GM23248 (cell line): ENCODE measurements around the gene CD1E. TPM values are rescaled to one million over a fixed set of nuclear protein-coding genes. Genes with fewer than 3 reads are reported as not detected.

Experiments
- DNase-seq: peaks from one replicate; pipeline ENCODE4 v3.0.0-alpha.2; 2015
- H2AFZ ChIP-seq: fragments of 200-600 bp; sonication (generic); 2 replicates; pipeline ENCODE4 v1.6.1; 2016; ENCODE audit warnings: antibody characterized with exemption
- H3F3A ChIP-seq: fragments of 200-600 bp; sonication (generic); 2 replicates; pipeline ENCODE4 v1.6.1; 2016; ENCODE audit warnings: mild to moderate bottlenecking, antibody characterized with exemption, mixed run types; ENCODE audit not compliant: insufficient read depth
- H3K27ac ChIP-seq: fragments of 200-600 bp; sonication (generic); 2 replicates; pipeline ENCODE4 v1.5.1; 2016; ENCODE audit warnings: mild to moderate bottlenecking
- H3K27me3 ChIP-seq: fragments of 200-600 bp; sonication (generic); replicated peaks from 2 replicates; pipeline ENCODE4 v1.6.1; 2016; ENCODE audit warnings: mild to moderate bottlenecking; ENCODE audit not compliant: insufficient read depth
- H3K36me3 ChIP-seq: fragments of 200-600 bp; sonication (generic); 2 replicates; pipeline ENCODE4 v1.6.1; 2016; ENCODE audit warnings: low read depth, mild to moderate bottlenecking
- H3K4me1 ChIP-seq: fragments of 200-600 bp; sonication (generic); 2 replicates; pipeline ENCODE4 v1.6.1; 2016; ENCODE audit warnings: mild to moderate bottlenecking; ENCODE audit not compliant: insufficient read depth
- H3K4me2 ChIP-seq: fragments of 200-600 bp; sonication (generic); one replicate; pipeline ENCODE4 v1.6.1; 2016; ENCODE audit warnings: mild to moderate bottlenecking; ENCODE audit not compliant: unreplicated experiment
- H3K4me3 ChIP-seq: fragments of 200-600 bp; sonication (generic); 2 replicates; pipeline ENCODE4 v1.5.1; 2016; ENCODE audit warnings: mild to moderate bottlenecking
- H3K79me2 ChIP-seq: fragments of 200-600 bp; sonication (generic); 2 replicates; pipeline ENCODE4 v1.6.1; 2016; ENCODE audit warnings: mild to moderate bottlenecking; ENCODE audit not compliant: insufficient read depth
- H3K9ac ChIP-seq: fragments of 200-600 bp; sonication (generic); 2 replicates; pipeline ENCODE4 v1.6.1; 2016; ENCODE audit warnings: mild to moderate bottlenecking
- H3K9me2 ChIP-seq: fragments of 200-600 bp; sonication (generic); 2 replicates; pipeline ENCODE4 v1.6.1; 2016; ENCODE audit warnings: mixed run types, mild to moderate bottlenecking, moderate library complexity; ENCODE audit not compliant: insufficient read depth
- H3K9me3 ChIP-seq: fragments of 200-600 bp; sonication (generic); one replicate; pipeline ENCODE4 v1.6.1; 2017; ENCODE audit warnings: low read depth
- H4K20me1 ChIP-seq: fragments of 200-600 bp; sonication (generic); 2 replicates; pipeline ENCODE4 v1.6.0; 2016; ENCODE audit not compliant: insufficient read depth
- EZH2 ChIP-seq: fragments of 200-600 bp; sonication (generic); IDR thresholded peaks from 2 replicates; pipeline ENCODE4 v1.6.1; 2018; ENCODE audit warnings: antibody characterized with exemption, mild to moderate bottlenecking; ENCODE audit not compliant: insufficient read depth, poor library complexity, severe bottlenecking
- EZH2phosphoT487 ChIP-seq: fragments of 200-600 bp; sonication (generic); IDR thresholded peaks from 2 replicates; pipeline ENCODE4 v1.6.1; 2018; ENCODE audit warnings: antibody characterized with exemption, moderate library complexity, mild to moderate bottlenecking, low read depth; ENCODE audit not compliant: insufficient read depth
- WGBS, 2 experiments: methylation state at CpG; one replicate each; pipeline ENCODE4 v1.1.6; 2015 to 2017; ENCODE audit warnings: low lambda C conversion rate in 2 of 2, low coverage in 1 of 2; ENCODE audit errors: missing lambda C conversion rate in 2 of 2; 5-methylcytosine and 5-hydroxymethylcytosine counted together
- in situ Hi-C: fragments of 300-500 bp; cut with MboI; formaldehyde crosslinking; loops from 2 replicates; pipeline ENCODE4 v1.15.0; 2020
- polyA plus RNA-seq: library from polyadenylated mRNA; unstranded; fragments of >200 nt; fragmentation: Nextera tagmentation; extraction: Ambion mirVana; gene quantifications from 2 replicates; pipeline ENCODE4 v1.2.1, GENCODE V29; 2016
- total RNA-seq: library from RNA; depleted of rRNA; stranded (reverse); fragments of >200 nt; shearing (Covaris generic); gene quantifications from 2 replicates; pipeline ENCODE4 v1.2.3, GENCODE V29; 2014; rRNA removed

Gene CD1E
- total RNA-seq (not detected in 2 replicates), polyA plus RNA-seq (not detected in 2 replicates)

GRCh38 chr1:158353303-158354075 is at the start of gene CD1E:
TSS of gene CD1E (plus strand) at chr1:158353894. CDS start at chr1:158353989, 95 bp downstream.
- WGBS, 2 experiments, result 2 to 3% methylated on average over 6 of the region's 6 CpGs
- no peak within 1 kb of the TSS for H3K9ac ChIP-seq
- in situ Hi-C loops, result no loop called here

GRCh38 chr1:158310623-158311022 is 43.1 kb upstream of the CD1E start:
- Histone ChIP-seq H3K4me3 (no peak overlapping the region), H4K20me1 (no peaks in the 10 kb centered on the region), H3F3A (no peaks in the 10 kb centered on the region), H3K9me3 (no peaks in the 10 kb centered on the region), H2AFZ (no peak overlapping the region), H3K9me2 (no peaks in the 10 kb centered on the region), H3K79me2 (no peaks in the 10 kb centered on the region), H3K4me1 (no peaks in the 10 kb centered on the region), H3K27ac (no peak overlapping the region), H3K9ac (no peak overlapping the region), H3K27me3 (no peaks in the 10 kb centered on the region), H3K36me3 (no peaks in the 10 kb centered on the region), H3K4me2 (no peak overlapping the region)
- WGBS, 2 experiments, result 25 to 31% methylated on average over 1 of the region's 1 CpG
- TF ChIP-seq EZH2phosphoT487, result no peak
- no peak for TF ChIP-seq EZH2
- in situ Hi-C loops, result no loop called here
- no peak for DNase-seq

More at GRCh38 chr1:158353303-158354075, at the start of gene CD1E:
- Histone ChIP-seq H3K4me3 (no peak within 1 kb of the TSS), H3F3A (no peaks in the 10 kb centered on the region), H3K36me3 (no peaks in the 10 kb centered on the region), H3K27me3 (no peaks in the 10 kb centered on the region), H3K79me2 (no peaks in the 10 kb centered on the region), H4K20me1 (no peaks in the 10 kb centered on the region), H2AFZ (no peak within 1 kb of the TSS), H3K9me2 (no peaks in the 10 kb centered on the region), H3K9me3 (no peaks in the 10 kb centered on the region), H3K27ac (no peak within 1 kb of the TSS), H3K4me1 (no peaks in the 10 kb centered on the region), H3K4me2 (no peak within 1 kb of the TSS)
- DNase-seq, result no peak
- no peak for TF ChIP-seq EZH2
- no peak for TF ChIP-seq EZH2phosphoT487

GRCh38 chr1:158311066-158311465 is 42.6 kb upstream of the CD1E start:
- Histone ChIP-seq H3K27ac (no peak overlapping the region), H3K79me2 (no peaks in the 10 kb centered on the region), H3K4me1 (no peaks in the 10 kb centered on the region), H3K9me2 (no peaks in the 10 kb centered on the region), H3F3A (no peaks in the 10 kb centered on the region), H3K4me2 (no peak overlapping the region), H2AFZ (no peak overlapping the region), H3K9ac (no peak overlapping the region), H3K4me3 (no peak overlapping the region), H3K27me3 (no peaks in the 10 kb centered on the region), H3K9me3 (no peaks in the 10 kb centered on the region), H3K36me3 (no peaks in the 10 kb centered on the region), H4K20me1 (no peaks in the 10 kb centered on the region)
- DNase-seq, result no peak
- in situ Hi-C loops, result no loop called here
- no peak for TF ChIP-seq EZH2
- no peak for TF ChIP-seq EZH2phosphoT487
- WGBS, 2 experiments, result 11 to 12% methylated on average over 2 of the region's 2 CpGs

GRCh38 chr1:158323866-158324265 is 29.8 kb upstream of the CD1E start:
- no peaks in the 10 kb centered on the region for H3K79me2 ChIP-seq
- H3K36me3 ChIP-seq, result no peaks in the 10 kb centered on the region
- H3K4me1 ChIP-seq, result no peaks in the 10 kb centered on the region
- in situ Hi-C loops, result no loop called here
- TF ChIP-seq EZH2phosphoT487 (no peak), EZH2 (no peak)
- no peak overlapping the region for H3K27ac ChIP-seq
- no peaks in the 10 kb centered on the region for H4K20me1 ChIP-seq
- no peaks in the 10 kb centered on the region for H3K9me3 ChIP-seq
- WGBS, 2 experiments, result 0 to 7% methylated on average over 1 of the region's 1 CpG
- H3K4me3 ChIP-seq, result no peak overlapping the region
- no peaks in the 10 kb centered on the region for H3K27me3 ChIP-seq
- DNase-seq, result peak; percentile 2
- no peak overlapping the region for H3K9ac ChIP-seq
- H3K9me2 ChIP-seq, result no peaks in the 10 kb centered on the region
- no peak overlapping the region for H2AFZ ChIP-seq
- no peak overlapping the region for H3K4me2 ChIP-seq
- H3F3A ChIP-seq, result no peaks in the 10 kb centered on the region

- TF ChIP-seq EZH2 (no peak), EZH2phosphoT487 (no peak)
- Histone ChIP-seq H3K9me2 (no peaks in the 10 kb centered on the region), H3K79me2 (no peaks in the 10 kb centered on the region), H3K36me3 (no peaks in the 10 kb centered on the region), H3K9me3 (no peaks in the 10 kb centered on the region), H3K4me3 (no peak overlapping the region), H4K20me1 (no peaks in the 10 kb centered on the region), H3K27ac (no peak overlapping the region), H3K4me1 (no peaks in the 10 kb centered on the region), H2AFZ (no peak overlapping the region), H3F3A (no peaks in the 10 kb centered on the region), H3K27me3 (no peaks in the 10 kb centered on the region), H3K4me2 (no peak overlapping the region), H3K9ac (no peak overlapping the region)
- DNase-seq, result no peak
- in situ Hi-C loops, result no loop called here
- WGBS, 2 experiments, result 25 to 29% methylated on average over 4 of the region's 4 CpGs
Observed at GRCh38 chr1:158324395-158324794, 29.3 kb upstream of the CD1E start.
